Cardiac muscle cell (in vitro differentiated cells and primary cell): ENCODE results near the gene SSU72. TPM values are rescaled to one million over a fixed set of nuclear protein-coding genes. Genes with fewer than 3 reads are reported as not detected.
"Not testable (repeated sequence)": the region's sequence is repeated elsewhere in the genome, so short reads cannot be mapped to it uniquely, and the experiment has no call there.

Experiments
- DNase-seq, 2 donors: peaks; one replicate each; pipeline versions ENCODE4 v3.0.0 to v3.0.0-alpha.2; 2010 to 2017; ENCODE audit warnings: low read depth in 1 of 2, low spot score in 1 of 2
- H3K27ac ChIP-seq: fragments of 200-600 bp; sonication (generic); 2 replicates; pipeline ENCODE4 v1.5.1; 2016
- H3K27me3 ChIP-seq: fragments of 200-600 bp; sonication (generic); 2 replicates; pipeline ENCODE4 v1.6.0; 2016; ENCODE audit warnings: control low read depth
- H3K36me3 ChIP-seq: fragments of 200-600 bp; sonication (generic); 2 replicates; pipeline ENCODE4 v1.5.1; 2016; ENCODE audit warnings: control low read depth
- H3K4me1 ChIP-seq: fragments of 200-600 bp; sonication (generic); 2 replicates; pipeline ENCODE4 v1.8.1; 2017; ENCODE audit warnings: low read depth, mild to moderate bottlenecking, mixed run types
- H3K4me3 ChIP-seq: fragments of 200-600 bp; sonication (generic); 2 replicates; pipeline ENCODE4 v1.5.1; 2016; ENCODE audit warnings: mild to moderate bottlenecking
- H3K9me3 ChIP-seq: fragments of 200-600 bp; sonication (generic); 2 replicates; pipeline ENCODE4 v1.5.1; 2017; ENCODE audit warnings: low read depth, mild to moderate bottlenecking, control low read depth
- polyA plus RNA-seq: library from polyadenylated mRNA; unstranded; fragments of >200 nt; fragmentation: Nextera tagmentation; extraction: Ambion mirVana; gene quantifications from 2 replicates; pipeline ENCODE4 v1.2.1, GENCODE V29; 2016
- total RNA-seq: library from RNA; depleted of rRNA; stranded (reverse); fragments of >200 nt; gene quantifications from 2 replicates; pipeline ENCODE4 v1.2.3, GENCODE V29; 2016
- TF ChIP-seq, protein P1 (sequence below): IDR thresholded peaks from 2 replicates; pipeline ENCODE4 v1.5.1; 2012; ENCODE audit warnings: low read depth, mild to moderate bottlenecking, low read length

The SSU72 gene
- total and polyA plus RNA-seq, 2 experiments from 2014 or later = 97.3 to 202 TPM

- DNase-seq = peak in 1 of 2 donors; percentile 48
- H3K4me1 ChIP-seq = peaks cover 22% of the 10 kb centered on the region
- H3K9me3 ChIP-seq = no peaks in the 10 kb centered on the region
- H3K36me3 ChIP-seq = peaks cover under 1% of the 10 kb centered on the region
- TF ChIP-seq, protein P1, sequence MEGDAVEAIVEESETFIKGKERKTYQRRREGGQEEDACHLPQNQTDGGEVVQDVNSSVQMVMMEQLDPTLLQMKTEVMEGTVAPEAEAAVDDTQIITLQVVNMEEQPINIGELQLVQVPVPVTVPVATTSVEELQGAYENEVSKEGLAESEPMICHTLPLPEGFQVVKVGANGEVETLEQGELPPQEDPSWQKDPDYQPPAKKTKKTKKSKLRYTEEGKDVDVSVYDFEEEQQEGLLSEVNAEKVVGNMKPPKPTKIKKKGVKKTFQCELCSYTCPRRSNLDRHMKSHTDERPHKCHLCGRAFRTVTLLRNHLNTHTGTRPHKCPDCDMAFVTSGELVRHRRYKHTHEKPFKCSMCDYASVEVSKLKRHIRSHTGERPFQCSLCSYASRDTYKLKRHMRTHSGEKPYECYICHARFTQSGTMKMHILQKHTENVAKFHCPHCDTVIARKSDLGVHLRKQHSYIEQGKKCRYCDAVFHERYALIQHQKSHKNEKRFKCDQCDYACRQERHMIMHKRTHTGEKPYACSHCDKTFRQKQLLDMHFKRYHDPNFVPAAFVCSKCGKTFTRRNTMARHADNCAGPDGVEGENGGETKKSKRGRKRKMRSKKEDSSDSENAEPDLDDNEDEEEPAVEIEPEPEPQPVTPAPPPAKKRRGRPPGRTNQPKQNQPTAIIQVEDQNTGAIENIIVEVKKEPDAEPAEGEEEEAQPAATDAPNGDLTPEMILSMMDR = no peak
- no peak overlapping the region for H3K4me3 ChIP-seq
- H3K27ac ChIP-seq = peak overlapping the region; percentile 82
- no peaks in the 10 kb centered on the region for H3K27me3 ChIP-seq
These were observed 38.4 kb downstream of the SSU72 start for GRCh38 chr1:1536019-1536937.

- no peak for DNase-seq
These were observed 39.3 kb downstream of the SSU72 start for GRCh38 chr1:1535201-1536018.

DNA sequence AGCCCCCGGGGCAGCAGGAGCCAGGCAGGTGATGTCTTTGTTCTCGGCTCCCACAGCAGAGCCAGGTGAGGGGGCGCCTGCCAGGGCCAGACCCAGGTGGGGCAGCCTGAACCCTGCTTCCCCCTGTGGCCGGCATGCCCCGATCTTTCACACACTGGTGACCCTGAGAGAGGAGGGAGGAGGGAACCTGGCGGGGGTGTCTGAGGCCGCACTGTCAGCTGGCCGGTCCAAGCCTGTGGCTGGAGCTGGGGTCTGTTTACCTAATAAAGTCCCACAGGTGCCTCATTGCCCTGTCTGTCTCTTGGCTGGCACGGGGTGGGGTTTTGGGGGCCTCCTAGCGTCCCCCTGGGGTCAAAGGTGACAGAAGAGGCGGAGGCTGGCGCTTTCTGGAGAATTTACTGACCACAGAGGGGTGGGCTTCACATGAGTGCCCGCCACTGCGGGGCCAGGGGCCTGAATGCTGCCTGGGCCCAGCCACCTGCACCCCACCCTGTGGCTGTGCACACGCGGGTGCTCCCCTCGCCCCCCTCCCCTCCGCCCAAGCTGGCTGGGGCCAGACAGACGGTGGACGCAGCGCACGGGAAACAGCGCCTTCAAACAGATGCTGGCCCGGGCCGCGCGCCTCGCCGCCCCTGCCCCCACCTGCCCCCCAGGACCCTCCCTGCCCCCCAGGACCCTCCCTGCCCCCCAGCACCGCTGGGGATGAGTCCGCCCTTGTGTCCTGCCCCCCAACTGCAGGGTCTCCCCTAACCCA lies 40.1 kb downstream of the SSU72 start:
- no peaks in the 10 kb centered on the region for H3K9me3 ChIP-seq
- no peaks in the 10 kb centered on the region for H3K36me3 ChIP-seq
- TF ChIP-seq, protein P1 = no peak
- H3K4me1 ChIP-seq = peaks cover 19% of the 10 kb centered on the region
- no peaks in the 10 kb centered on the region for H3K27me3 ChIP-seq
- no peak for DNase-seq
- peak overlapping the region; percentile 71 for H3K27ac ChIP-seq
- H3K4me3 ChIP-seq = no peak overlapping the region

More at GRCh38 chr1:1535201-1536018, 39.3 kb downstream of the SSU72 start:
- Histone ChIP-seq H3K27ac (peak overlapping the region; percentile 71), H3K4me1 (peaks cover 19% of the 10 kb centered on the region), H3K36me3 (no peaks in the 10 kb centered on the region), H3K4me3 (no peak overlapping the region), H3K9me3 (no peaks in the 10 kb centered on the region), H3K27me3 (no peaks in the 10 kb centered on the region)
- TF ChIP-seq, protein P1 = no peak

DNA sequence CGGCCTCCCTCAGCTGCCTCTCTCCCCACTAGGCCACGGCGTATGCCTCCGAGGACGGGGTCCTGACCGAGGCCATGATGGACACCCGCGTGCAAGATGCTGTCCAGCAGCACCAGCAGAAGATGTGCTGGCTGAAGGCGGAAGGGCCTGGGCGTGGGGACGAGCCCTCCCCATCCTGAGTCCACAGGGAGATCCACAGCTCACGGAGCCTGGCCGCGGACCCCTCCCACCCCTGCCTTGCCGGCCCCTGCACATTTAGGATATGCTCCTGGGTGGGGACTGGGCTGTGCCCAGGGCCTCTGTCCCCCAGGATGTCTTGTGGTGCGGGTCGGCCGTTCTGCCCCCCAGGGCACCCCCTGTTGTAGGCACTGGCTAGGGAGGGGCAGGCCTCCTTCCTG lies 40.8 kb downstream of the SSU72 start:
- H3K27me3 ChIP-seq, H3K36me3 ChIP-seq, H3K4me3 ChIP-seq, DNase-seq, H3K9me3 ChIP-seq: not testable (repeated sequence)
- peak overlapping the region; percentile 71 for H3K27ac ChIP-seq
- H3K4me1 ChIP-seq = peaks cover 19% of the 10 kb centered on the region

DNA sequence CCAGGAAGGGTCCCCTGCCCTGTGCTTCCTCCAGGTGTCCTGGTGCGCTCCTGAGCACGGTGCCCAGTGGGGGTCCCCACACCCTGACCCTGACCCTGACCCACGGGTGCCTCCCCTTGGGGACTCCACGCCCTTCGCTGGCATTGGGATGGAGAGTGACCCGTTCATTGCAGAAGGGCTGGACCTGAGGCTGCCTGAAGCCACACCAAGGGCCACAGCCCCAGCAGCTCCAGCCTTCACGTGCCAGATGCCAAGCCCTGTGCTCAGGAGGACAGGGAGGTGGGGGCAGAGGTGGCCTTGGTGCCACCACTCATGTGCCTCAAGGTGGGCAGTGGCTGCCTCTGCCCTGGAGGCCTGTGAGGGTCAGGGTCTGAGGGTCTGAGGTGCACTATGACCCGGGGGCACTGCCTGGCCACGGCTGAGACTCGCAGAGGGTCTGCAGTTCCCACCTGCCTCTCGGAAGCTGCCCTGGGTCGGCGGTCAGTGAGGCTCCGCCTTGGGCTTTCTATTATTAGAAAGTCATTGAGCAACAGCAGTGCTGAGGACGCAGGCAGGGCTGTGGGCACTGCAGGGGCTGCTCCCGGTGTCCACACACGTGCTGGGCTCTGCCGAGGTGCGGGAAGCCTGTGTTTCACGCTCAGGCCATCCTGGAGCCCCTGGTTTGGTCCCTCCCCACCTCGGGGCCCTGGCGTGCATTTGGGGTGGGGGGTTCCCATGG lies 41.3 kb downstream of the SSU72 start:
- peak in 1 of 2 donors; percentile 62 for DNase-seq
- not testable (repeated sequence) for H3K9me3 ChIP-seq, H3K4me3 ChIP-seq

DNA sequence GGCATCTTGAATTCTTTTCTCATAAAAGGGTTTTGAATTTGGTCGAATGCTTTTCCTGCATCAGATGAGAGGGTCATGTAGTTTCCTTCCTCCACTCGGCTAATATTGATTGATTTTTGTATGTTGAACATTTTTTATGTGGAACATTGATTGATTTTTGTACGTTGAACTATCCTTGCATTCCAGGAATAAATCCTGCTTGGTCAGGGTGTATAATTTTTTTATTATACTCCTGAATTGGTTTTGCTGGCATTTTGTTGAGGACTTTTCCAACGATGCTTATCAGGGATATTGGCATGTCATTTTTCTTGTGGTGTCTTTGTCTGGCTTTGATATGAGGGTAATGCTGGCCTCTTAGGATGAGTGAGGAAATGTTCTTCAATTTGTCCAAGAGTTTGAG lies 42.7 kb downstream of the SSU72 start:
- TF ChIP-seq, protein P1 = no peak
- H3K4me3 ChIP-seq = no peak overlapping the region
- no peak for DNase-seq
- no peaks in the 10 kb centered on the region for H3K9me3 ChIP-seq
- peaks cover 3% of the 10 kb centered on the region for H3K36me3 ChIP-seq
- H3K27me3 ChIP-seq = no peaks in the 10 kb centered on the region
- peaks cover 17% of the 10 kb centered on the region for H3K4me1 ChIP-seq
- no peak overlapping the region for H3K27ac ChIP-seq

More for the DNA sequence above, 41.3 kb downstream of the SSU72 start:
- H3K27me3 ChIP-seq, H3K36me3 ChIP-seq: not testable (repeated sequence)
- Histone ChIP-seq H3K27ac (peak overlapping the region; percentile 71), H3K4me1 (peaks cover 19% of the 10 kb centered on the region)
